ENCODE data around the gene CHCHD4. TPM values are rescaled to one million over a fixed set of nuclear protein-coding genes. Genes with fewer than 3 reads are reported as not detected.
"Not testable (repeated sequence)": the region's sequence is repeated elsewhere in the genome, so short reads cannot be mapped to it uniquely, and the experiment has no call there.

The CHCHD4 gene
- total RNA-seq, 6 experiments from 2014 or later = 6.2 to 13.5 (median 8.4) TPM

DNA sequence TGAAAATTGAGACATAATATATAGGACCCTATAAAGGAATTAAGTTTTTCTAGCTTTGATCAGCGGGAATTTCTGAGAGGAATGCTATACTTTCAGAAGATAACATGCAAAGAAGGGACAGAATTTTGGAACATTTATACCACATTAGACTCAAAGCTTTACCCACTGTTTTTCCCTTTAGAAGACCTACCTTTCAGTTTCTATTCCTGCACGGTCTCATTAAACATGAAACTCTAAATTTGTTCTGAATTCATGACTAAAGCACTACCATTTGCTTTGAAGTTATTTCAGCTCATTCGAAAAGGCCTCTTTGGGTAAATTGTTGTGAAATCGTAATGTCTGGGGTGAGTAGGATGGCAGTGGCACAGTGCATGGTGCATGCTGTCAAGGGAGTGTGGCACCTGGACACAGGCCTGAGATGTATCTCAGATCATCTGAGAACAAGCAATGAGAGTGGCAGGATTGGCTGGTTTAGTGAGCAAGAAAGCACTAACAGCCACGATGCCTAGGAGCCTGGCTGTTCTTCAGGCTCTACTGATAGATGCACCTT, 42.5 kb downstream of the CHCHD4 start:
- intact Hi-C loops (cut with DNase I) = no loop called here
- TF ChIP-seq, protein P1, sequence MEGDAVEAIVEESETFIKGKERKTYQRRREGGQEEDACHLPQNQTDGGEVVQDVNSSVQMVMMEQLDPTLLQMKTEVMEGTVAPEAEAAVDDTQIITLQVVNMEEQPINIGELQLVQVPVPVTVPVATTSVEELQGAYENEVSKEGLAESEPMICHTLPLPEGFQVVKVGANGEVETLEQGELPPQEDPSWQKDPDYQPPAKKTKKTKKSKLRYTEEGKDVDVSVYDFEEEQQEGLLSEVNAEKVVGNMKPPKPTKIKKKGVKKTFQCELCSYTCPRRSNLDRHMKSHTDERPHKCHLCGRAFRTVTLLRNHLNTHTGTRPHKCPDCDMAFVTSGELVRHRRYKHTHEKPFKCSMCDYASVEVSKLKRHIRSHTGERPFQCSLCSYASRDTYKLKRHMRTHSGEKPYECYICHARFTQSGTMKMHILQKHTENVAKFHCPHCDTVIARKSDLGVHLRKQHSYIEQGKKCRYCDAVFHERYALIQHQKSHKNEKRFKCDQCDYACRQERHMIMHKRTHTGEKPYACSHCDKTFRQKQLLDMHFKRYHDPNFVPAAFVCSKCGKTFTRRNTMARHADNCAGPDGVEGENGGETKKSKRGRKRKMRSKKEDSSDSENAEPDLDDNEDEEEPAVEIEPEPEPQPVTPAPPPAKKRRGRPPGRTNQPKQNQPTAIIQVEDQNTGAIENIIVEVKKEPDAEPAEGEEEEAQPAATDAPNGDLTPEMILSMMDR (IDR thresholded peaks at IDR 0.05) = no peak
- TF ChIP-seq POLR2A (IDR thresholded peaks at IDR 0.05) = no peak
- DNase-seq (no peak), ATAC-seq (no peak)
- Histone ChIP-seq H3K36me3 (no peaks in the 10 kb centered on the region), H3K9me3 (no peaks in the 10 kb centered on the region), H3K27me3 (no peaks in the 10 kb centered on the region), H3K27ac (no peak overlapping the region), H3K4me1 (no peaks in the 10 kb centered on the region), H3K4me3 (no peak overlapping the region)
- 72% methylated on average over 5 of the region's 5 CpGs for WGBS (ENCODE audit: insufficient coverage, low coverage, low lambda C conversion rate, missing lambda C conversion rate)

DNA sequence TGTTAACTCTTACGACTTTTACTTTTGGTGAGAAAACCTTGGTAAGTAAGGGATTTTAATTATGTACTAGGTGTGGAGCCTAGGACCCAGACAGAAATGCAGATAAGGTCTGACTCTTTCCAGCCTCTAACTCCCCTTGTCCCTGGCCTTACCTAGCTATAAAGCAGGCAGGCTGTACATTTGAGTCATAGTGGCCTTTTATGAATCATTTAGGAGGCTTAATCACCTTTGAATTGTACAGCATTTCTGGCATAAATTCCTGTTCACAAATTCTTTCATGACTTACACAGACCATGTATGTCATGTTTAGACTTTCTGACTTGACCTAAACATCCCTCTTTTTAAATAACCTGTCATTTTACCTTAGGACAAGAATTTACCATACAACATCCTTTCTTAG, 47.4 kb downstream of the CHCHD4 start:
- H3K4me1 ChIP-seq = no peaks in the 10 kb centered on the region
- H3K9me3 ChIP-seq = no peaks in the 10 kb centered on the region
- whole genome bisulfite sequencing (ENCODE audit: insufficient coverage, low coverage, low lambda C conversion rate, missing lambda C conversion rate) = 71% methylated on average over 1 of the region's 1 CpG
- no peaks in the 10 kb centered on the region for H3K36me3 ChIP-seq
- no peak for TF ChIP-seq POLR2A (IDR thresholded peaks at IDR 0.05)
- TF ChIP-seq, protein P1 (IDR thresholded peaks at IDR 0.05) = no peak
- DNase-seq (no peak), ATAC-seq (no peak)
- no peak overlapping the region for H3K27ac ChIP-seq
- H3K27me3 ChIP-seq = no peaks in the 10 kb centered on the region
- intact Hi-C loops (cut with DNase I) = no loop called here
- H3K4me3 ChIP-seq = no peak overlapping the region

DNA sequence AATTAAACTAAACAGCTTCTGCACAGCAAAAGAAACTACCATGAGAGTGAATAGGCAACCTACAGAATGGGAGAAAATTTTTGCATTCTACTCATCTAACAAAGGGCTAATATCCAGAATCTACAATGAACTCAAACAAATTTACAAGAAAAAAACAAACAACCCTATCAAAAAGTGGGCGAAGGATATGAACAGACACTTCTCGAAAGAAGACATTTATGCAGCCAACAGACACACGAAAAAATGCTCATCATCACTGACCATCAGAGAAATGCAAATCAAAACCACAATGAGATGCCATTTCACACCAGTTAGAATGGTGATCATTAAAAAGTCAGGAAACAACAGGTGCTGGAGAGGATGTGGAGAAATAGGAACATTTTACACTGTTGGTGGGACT, 49.4 kb downstream of the CHCHD4 start:
- H3K4me3 ChIP-seq; H3K9me3 ChIP-seq; H3K4me1 ChIP-seq; H3K36me3 ChIP-seq; ATAC-seq; intact Hi-C loops (cut with DNase I); DNase-seq; H3K27ac ChIP-seq; H3K27me3 ChIP-seq: not testable (repeated sequence)
- 41% methylated on average over 3 of the region's 3 CpGs for WGBS (ENCODE audit: insufficient coverage, low coverage, low lambda C conversion rate, missing lambda C conversion rate)

DNA sequence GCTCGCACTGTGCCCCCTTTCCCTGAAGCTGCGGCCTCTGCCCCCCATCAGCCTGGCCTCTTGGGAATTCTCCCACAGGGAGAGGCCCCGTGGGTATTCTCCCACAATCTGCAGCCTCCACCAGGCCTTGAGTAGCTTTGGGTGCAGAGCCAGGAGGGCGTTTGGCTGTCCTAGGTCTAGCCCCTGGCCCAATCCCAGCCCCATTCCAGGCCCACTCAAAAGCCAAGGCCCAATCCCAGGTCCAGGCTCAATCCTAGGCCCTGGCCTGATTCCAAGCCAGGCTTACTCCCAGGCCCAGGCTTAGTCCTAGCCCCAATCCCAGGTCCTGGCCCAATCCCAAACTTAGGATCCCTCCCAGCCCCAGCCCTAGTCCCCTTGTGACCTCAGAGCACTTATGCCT, 59.8 kb downstream of the CHCHD4 start:
- Histone ChIP-seq H3K36me3 (no peaks in the 10 kb centered on the region), H3K4me3 (no peak overlapping the region), H3K27me3 (no peaks in the 10 kb centered on the region), H3K27ac (no peak overlapping the region), H3K9me3 (no peaks in the 10 kb centered on the region), H3K4me1 (no peaks in the 10 kb centered on the region)
- ATAC-seq (no peak), DNase-seq (no peak)
- TF ChIP-seq, protein P1 (IDR thresholded peaks at IDR 0.05) = no peak
- no peak for TF ChIP-seq POLR2A (IDR thresholded peaks at IDR 0.05)
- intact Hi-C loops (cut with DNase I) = no loop called here
- no CpG with 5 or more reads among the region's 4 CpGs for WGBS (ENCODE audit: insufficient coverage, low coverage, low lambda C conversion rate, missing lambda C conversion rate)

DNA sequence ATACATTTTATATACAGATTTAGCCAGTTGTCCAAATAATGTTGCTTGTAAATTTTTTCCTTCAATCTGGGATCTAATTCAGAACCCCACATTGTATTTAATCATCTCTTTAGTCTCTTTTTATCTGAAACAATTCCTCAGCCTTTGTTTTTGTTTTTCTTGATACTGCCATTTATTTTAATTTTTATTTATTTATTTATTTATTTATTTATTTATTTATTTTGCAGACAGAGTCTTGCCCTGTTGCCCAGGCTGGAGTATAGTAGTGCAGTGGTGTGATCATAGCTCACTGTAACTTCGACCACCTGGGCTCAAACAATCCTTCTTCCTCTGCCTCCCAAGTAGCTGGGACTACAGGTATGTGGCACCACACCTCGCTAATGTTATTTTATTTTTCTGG, 61.5 kb downstream of the CHCHD4 start:
- no peak for TF ChIP-seq POLR2A (IDR thresholded peaks at IDR 0.05)
- TF ChIP-seq, protein P1 (IDR thresholded peaks at IDR 0.05) = no peak
- 74% methylated on average over 2 of the region's 2 CpGs for WGBS (ENCODE audit: insufficient coverage, low coverage, low lambda C conversion rate, missing lambda C conversion rate)

More for the DNA sequence above, 61.5 kb downstream of the CHCHD4 start:
- intact Hi-C loops (cut with DNase I) = no loop called here
- no peaks in the 10 kb centered on the region for H3K4me1 ChIP-seq
- H3K27ac ChIP-seq = no peak overlapping the region
- no peak for DNase-seq
- H3K27me3 ChIP-seq = no peaks in the 10 kb centered on the region
- no peaks in the 10 kb centered on the region for H3K36me3 ChIP-seq
- H3K4me3 ChIP-seq = no peak overlapping the region
- no peak for ATAC-seq
- no peaks in the 10 kb centered on the region for H3K9me3 ChIP-seq

Other genes with a start within 250 kb of the CHCHD4 start
- not detected for gene WNT7A, start 244.8 kb downstream of the CHCHD4 start, total RNA-seq
- gene TMEM43, start 182 bp upstream of the CHCHD4 start, total RNA-seq = 10 to 100 TPM in 5 of 6 experiments, 1 to 10 TPM in 1; 9.3 to 16.8 (median 14.6) TPM
- 10 to 100 TPM; 14.4 to 23.1 (median 20.0) TPM for gene XPC, start 53.7 kb upstream of the CHCHD4 start, total RNA-seq
- gene LSM3, start 53.9 kb upstream of the CHCHD4 start, total RNA-seq = 1 to 10 TPM; 4.5 to 7.4 (median 6.1) TPM

All from right lobe of liver (tissue), 6 donors.